Measurements from ENCODE around the gene ARTN.
A peak's percentile ranks its signal among the peaks of the same experiment; 100 is the strongest.

Gene ARTN

DNA sequence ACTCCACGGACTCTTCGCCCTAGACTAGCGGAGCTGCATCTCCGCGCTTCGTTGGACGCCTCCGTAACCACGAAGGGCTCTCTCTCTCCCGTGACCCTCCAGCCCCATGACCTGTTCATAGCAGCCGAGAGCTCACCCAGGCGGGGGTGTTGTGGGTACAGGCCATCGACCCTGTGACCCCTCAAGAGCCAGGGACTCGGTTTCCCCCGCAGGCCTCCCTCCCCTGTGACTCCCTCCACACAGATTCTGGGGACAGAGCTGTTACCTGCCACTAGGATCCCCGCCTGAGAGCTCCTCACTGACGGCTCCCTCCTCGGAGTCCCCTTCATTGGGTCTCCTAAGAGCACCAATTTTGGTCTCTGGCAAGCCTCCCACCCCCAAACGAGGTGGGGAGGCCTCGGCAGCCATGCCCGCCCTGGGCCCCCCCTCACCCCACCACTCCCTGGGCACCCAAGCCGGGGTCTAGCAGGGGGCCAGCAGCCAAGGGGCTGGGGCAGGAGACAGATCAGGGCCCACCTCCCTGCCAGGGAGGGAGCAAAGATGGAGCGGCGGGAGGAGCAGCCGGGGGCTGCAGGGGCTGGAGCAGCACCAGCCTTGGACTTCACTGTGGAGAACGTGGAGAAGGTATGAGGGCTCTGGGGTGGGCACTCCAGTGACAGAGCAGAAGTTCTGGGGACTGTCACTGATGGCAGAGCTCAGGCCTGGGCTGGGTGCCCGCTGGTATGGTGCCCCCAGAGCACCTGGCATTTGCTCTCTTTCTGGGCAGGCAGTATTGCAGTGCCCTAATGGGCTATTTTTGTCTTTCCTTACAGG, 13.7 kb downstream of the ARTN start:
- no peak for DNase-seq (ENCODE audit: low read depth)
- peak overlapping the region; percentile 85 for H3K4me3 ChIP-seq (ENCODE audit: low read depth, low read length)
- no peak for TF ChIP-seq MYC (IDR thresholded peaks at IDR 0.05; ENCODE audit: low read depth, low read length)
- TF ChIP-seq, protein P1, sequence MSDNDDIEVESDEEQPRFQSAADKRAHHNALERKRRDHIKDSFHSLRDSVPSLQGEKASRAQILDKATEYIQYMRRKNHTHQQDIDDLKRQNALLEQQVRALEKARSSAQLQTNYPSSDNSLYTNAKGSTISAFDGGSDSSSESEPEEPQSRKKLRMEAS (IDR thresholded peaks at IDR 0.05; ENCODE audit: low read depth, low read length): no peak

DNA sequence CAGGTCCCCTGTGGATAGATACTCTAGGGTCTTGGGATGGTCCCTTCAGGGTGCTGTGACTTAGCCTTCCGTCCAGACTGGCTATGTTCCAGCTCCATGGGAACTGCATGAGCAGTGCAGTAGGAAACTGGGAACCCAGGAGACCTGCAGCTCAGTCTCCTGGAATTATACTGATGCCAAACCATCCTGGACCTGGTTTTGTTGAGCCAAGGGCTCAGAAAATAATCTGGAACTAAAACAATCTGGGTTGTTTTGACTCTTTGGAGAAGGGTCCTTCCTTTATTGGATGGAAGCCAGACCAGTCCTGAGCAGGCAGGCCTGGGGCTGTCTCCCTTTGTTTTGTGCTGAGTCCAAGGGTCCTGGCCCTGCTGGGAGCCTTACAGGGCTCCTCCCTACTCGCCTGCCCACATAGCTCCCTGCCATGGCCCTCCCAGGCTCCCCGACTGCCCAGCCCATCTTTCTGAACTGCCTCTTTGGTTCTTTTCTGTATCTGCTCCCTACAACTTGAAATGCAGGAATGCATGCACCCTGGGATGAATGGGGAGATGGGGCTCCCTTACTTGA, 14.4 kb downstream of the ARTN start:
- no peak for TF ChIP-seq MYC (IDR thresholded peaks at IDR 0.05; ENCODE audit: low read depth, low read length)
- TF ChIP-seq, protein P2, sequence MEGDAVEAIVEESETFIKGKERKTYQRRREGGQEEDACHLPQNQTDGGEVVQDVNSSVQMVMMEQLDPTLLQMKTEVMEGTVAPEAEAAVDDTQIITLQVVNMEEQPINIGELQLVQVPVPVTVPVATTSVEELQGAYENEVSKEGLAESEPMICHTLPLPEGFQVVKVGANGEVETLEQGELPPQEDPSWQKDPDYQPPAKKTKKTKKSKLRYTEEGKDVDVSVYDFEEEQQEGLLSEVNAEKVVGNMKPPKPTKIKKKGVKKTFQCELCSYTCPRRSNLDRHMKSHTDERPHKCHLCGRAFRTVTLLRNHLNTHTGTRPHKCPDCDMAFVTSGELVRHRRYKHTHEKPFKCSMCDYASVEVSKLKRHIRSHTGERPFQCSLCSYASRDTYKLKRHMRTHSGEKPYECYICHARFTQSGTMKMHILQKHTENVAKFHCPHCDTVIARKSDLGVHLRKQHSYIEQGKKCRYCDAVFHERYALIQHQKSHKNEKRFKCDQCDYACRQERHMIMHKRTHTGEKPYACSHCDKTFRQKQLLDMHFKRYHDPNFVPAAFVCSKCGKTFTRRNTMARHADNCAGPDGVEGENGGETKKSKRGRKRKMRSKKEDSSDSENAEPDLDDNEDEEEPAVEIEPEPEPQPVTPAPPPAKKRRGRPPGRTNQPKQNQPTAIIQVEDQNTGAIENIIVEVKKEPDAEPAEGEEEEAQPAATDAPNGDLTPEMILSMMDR (IDR thresholded peaks at IDR 0.05; ENCODE audit: low read depth, low read length): no peak
- TF ChIP-seq POLR2A (IDR thresholded peaks at IDR 0.05; ENCODE audit: extremely low read depth, insufficient read length): no peak
- TF ChIP-seq, protein P1 (IDR thresholded peaks at IDR 0.05; ENCODE audit: low read depth, low read length): no peak

DNA sequence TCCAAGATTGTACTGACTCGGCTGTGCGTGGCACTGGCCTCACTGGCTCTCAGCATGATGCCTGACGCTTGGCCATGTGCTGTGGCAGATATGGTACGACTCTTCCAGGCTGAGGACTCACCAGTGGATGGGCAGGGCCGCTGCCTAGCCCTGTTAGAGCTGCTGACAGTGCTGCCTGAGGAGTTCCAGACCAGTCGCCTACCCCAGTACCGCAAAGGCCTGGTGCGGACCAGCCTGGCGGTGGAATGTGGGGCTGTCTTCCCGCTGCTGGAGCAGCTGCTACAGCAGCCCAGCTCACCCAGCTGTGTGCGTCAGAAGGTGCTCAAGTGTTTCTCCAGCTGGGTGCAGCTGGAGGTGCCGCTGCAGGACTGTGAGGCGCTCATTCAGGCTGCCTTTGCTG, 16.1 kb downstream of the ARTN start:
- no peak for DNase-seq (ENCODE audit: low read depth)
- H3K4me3 ChIP-seq (ENCODE audit: low read depth, low read length): no peak overlapping the region
- TF ChIP-seq, protein P1 (IDR thresholded peaks at IDR 0.05; ENCODE audit: low read depth, low read length): no peak
- TF ChIP-seq MYC (IDR thresholded peaks at IDR 0.05; ENCODE audit: low read depth, low read length) (no peak), POLR2A (IDR thresholded peaks at IDR 0.05; ENCODE audit: extremely low read depth, insufficient read length) (no peak)
- TF ChIP-seq, protein P2 (IDR thresholded peaks at IDR 0.05; ENCODE audit: low read depth, low read length): no peak

More for the DNA sequence above, 14.4 kb downstream of the ARTN start:
- DNase-seq (ENCODE audit: low read depth): no peak
- H3K4me3 ChIP-seq (ENCODE audit: low read depth, low read length): peak overlapping the region; percentile 85

DNA sequence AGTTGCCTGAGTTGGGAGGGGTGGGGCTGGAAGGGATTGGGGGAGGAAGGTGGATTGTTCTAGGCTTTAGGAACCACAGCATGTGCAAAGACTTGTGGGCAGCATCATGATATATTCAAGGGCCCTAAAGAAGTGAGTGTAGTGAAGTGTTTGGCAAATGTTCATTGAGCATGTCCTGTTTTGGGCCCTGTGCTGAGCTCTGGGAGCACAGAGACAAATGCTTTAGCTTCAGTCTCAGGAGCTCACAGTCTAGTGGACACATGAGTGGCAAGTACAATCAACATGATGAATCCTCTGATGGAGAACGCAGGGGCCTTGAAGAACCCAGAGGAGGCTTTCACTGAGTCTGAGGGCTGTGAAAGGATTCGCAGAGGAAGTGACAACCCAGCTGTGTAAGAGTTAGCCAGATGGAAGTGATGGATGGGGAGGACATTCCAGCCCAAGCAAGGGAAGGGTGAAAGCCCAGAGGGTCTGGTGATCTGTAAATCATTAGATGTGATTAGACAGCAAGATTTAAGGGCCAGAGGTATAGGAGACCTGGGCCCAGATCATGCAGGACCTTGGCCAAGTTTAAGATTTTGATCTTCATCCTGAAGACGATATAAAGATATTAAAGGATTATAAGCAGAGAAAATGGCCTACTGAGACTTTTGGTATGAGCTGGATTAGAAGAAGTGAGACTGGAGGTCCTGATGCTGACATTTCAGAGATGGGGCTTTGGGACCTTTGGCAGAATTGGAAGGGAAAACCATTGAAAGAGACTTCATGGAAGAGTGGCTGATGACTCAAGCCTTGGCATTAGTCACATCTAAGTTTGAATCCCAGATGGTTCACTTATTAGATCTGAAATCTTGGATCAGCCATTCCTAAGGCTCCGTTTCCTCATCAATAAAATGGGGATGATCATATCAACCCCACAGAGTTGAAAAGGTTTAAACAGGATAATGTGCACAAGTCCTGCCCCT, 17.7 kb downstream of the ARTN start:
- DNase-seq (ENCODE audit: low read depth): no peak
- no peak overlapping the region for H3K4me3 ChIP-seq (ENCODE audit: low read depth, low read length)
- TF ChIP-seq, protein P2 (IDR thresholded peaks at IDR 0.05; ENCODE audit: low read depth, low read length): no peak
- TF ChIP-seq POLR2A (IDR thresholded peaks at IDR 0.05; ENCODE audit: extremely low read depth, insufficient read length) (no peak), MYC (IDR thresholded peaks at IDR 0.05; ENCODE audit: low read depth, low read length) (no peak)
- TF ChIP-seq, protein P1 (IDR thresholded peaks at IDR 0.05; ENCODE audit: low read depth, low read length): no peak

GRCh38 chr1:43952731-43953346, 19.2 kb downstream of the ARTN start:
- DNase-seq (ENCODE audit: low read depth): no peak
- no peak overlapping the region for H3K4me3 ChIP-seq (ENCODE audit: low read depth, low read length)
- TF ChIP-seq, protein P2 (IDR thresholded peaks at IDR 0.05; ENCODE audit: low read depth, low read length): no peak
- TF ChIP-seq POLR2A (IDR thresholded peaks at IDR 0.05; ENCODE audit: extremely low read depth, insufficient read length) (no peak), MYC (IDR thresholded peaks at IDR 0.05; ENCODE audit: low read depth, low read length) (no peak)
- TF ChIP-seq, protein P1 (IDR thresholded peaks at IDR 0.05; ENCODE audit: low read depth, low read length): no peak
